Upper lobe of right lung (tissue), 1 donor: ENCODE data around the gene PRCC. TPM values are rescaled to one million over a fixed set of nuclear protein-coding genes. Genes with fewer than 3 reads are reported as not detected.

Experiments
- ATAC-seq: fragments of 200-7000 bp; cut with Tn5 transposase; one replicate; pipeline ENCODE4 v1.9.1; 2020; ENCODE audit warnings: mild to moderate bottlenecking, moderate library complexity
- DNase-seq: peaks from one replicate; pipeline ENCODE4 v3.0.0-alpha.2; 2020
- H3K27ac ChIP-seq: fragments of 200-600 bp; one replicate; pipeline ENCODE4 v1.8.0; 2022
- H3K27me3 ChIP-seq: fragments of 200-600 bp; one replicate; pipeline ENCODE4 v1.8.0; 2022; ENCODE audit warnings: mild to moderate bottlenecking
- H3K36me3 ChIP-seq: fragments of 200-600 bp; one replicate; pipeline ENCODE4 v1.8.0; 2022
- H3K4me1 ChIP-seq: fragments of 200-600 bp; one replicate; pipeline ENCODE4 v1.8.0; 2022
- H3K4me3 ChIP-seq: fragments of 200-600 bp; one replicate; pipeline ENCODE4 v1.8.0; 2022; ENCODE audit warnings: mild to moderate bottlenecking
- H3K9me3 ChIP-seq: fragments of 200-600 bp; one replicate; pipeline ENCODE4 v1.8.0; 2022
- intact Hi-C: fragments of 100-400 bp; cut with DNase I; formaldehyde crosslinking; loops from one replicate; pipeline ENCODE4 v1.11.0; 2022
- total RNA-seq: library from RNA; stranded (reverse); fragmentation: NEBNext Ultra II Directional; extraction: Animal tissue kit (Norgen Biotek cat#: 25700); gene quantifications from one replicate; pipeline ENCODE4 v1.2.1, GENCODE V29; 2021
- TF ChIP-seq, protein P1 (sequence below): fragments of 200-600 bp; IDR thresholded peaks from one replicate; pipeline ENCODE4 v1.8.0; 2022; ENCODE audit warnings: antibody characterized with exemption
- donor health status: DM: no; HTN: yes; CAD: no; lungs with severe emphysema.

Gene PRCC
- total RNA-seq, 1 donor from 2014 or later = 48.5 TPM

DNA sequence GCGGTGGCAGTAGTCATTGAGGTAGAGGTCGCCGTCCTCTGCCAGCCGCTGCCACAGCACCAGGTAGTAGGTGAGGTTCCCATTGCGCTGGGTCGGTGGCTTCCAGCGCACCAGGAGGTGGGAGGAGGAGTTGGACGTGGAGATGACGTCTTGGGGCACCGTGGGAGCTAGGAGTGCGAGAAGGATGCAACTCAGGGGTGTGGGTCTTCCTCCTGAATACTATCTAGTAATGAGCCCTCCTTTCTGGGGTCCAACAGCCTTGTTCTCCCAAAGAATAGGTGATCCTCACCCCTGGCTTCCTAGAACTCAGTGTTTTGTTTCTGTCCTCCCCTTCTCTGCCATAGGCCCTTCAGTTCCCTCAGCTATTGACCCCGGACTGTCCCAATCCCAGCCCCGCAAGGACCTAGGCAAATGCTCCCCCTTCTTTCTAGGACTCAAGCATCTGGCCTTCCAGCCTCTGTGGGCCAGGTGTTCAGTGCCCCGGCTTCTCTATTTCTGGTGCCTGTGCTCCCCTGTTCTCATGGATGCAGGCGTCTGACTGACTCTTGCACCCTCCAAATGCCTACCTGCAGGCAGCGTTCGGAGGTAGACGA, 78.7 kb downstream of the PRCC start:
- Histone ChIP-seq H3K4me3 (no peak overlapping the region), H3K36me3 (no peaks in the 10 kb centered on the region), H3K27ac (no peak overlapping the region), H3K9me3 (no peaks in the 10 kb centered on the region), H3K4me1 (no peaks in the 10 kb centered on the region), H3K27me3 (peaks cover 76% of the 10 kb centered on the region)
- ATAC-seq (no peak), DNase-seq (no peak)
- intact Hi-C loops = no loop called here
- TF ChIP-seq, protein P1, sequence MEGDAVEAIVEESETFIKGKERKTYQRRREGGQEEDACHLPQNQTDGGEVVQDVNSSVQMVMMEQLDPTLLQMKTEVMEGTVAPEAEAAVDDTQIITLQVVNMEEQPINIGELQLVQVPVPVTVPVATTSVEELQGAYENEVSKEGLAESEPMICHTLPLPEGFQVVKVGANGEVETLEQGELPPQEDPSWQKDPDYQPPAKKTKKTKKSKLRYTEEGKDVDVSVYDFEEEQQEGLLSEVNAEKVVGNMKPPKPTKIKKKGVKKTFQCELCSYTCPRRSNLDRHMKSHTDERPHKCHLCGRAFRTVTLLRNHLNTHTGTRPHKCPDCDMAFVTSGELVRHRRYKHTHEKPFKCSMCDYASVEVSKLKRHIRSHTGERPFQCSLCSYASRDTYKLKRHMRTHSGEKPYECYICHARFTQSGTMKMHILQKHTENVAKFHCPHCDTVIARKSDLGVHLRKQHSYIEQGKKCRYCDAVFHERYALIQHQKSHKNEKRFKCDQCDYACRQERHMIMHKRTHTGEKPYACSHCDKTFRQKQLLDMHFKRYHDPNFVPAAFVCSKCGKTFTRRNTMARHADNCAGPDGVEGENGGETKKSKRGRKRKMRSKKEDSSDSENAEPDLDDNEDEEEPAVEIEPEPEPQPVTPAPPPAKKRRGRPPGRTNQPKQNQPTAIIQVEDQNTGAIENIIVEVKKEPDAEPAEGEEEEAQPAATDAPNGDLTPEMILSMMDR = no peak

DNA sequence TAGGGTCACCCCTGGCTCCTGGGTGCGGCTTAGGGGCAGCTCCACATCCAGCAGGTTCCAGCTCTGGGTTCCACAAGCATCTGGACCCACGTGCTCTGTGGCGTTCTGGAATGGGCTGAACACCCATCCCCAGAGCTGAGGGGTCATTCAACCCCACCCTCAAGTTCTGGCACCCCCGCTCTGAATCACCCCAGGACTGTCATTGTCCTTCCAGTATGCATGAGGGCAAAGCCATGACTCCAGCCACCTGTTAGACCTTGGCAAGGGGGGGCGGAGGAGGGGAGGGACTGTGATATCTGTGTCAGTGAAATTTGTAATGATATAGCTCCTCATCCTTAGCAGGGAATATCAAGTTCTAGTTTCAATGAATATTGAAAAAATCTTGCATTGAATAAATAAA, 79.3 kb downstream of the PRCC start:
- no peaks in the 10 kb centered on the region for H3K36me3 ChIP-seq
- TF ChIP-seq, protein P1 = no peak
- peaks cover 71% of the 10 kb centered on the region for H3K27me3 ChIP-seq
- no peaks in the 10 kb centered on the region for H3K4me1 ChIP-seq
- no peak overlapping the region for H3K27ac ChIP-seq
- intact Hi-C loops = no loop called here
- no peaks in the 10 kb centered on the region for H3K9me3 ChIP-seq
- no peak overlapping the region for H3K4me3 ChIP-seq
- no peak for ATAC-seq
- DNase-seq = no peak

DNA sequence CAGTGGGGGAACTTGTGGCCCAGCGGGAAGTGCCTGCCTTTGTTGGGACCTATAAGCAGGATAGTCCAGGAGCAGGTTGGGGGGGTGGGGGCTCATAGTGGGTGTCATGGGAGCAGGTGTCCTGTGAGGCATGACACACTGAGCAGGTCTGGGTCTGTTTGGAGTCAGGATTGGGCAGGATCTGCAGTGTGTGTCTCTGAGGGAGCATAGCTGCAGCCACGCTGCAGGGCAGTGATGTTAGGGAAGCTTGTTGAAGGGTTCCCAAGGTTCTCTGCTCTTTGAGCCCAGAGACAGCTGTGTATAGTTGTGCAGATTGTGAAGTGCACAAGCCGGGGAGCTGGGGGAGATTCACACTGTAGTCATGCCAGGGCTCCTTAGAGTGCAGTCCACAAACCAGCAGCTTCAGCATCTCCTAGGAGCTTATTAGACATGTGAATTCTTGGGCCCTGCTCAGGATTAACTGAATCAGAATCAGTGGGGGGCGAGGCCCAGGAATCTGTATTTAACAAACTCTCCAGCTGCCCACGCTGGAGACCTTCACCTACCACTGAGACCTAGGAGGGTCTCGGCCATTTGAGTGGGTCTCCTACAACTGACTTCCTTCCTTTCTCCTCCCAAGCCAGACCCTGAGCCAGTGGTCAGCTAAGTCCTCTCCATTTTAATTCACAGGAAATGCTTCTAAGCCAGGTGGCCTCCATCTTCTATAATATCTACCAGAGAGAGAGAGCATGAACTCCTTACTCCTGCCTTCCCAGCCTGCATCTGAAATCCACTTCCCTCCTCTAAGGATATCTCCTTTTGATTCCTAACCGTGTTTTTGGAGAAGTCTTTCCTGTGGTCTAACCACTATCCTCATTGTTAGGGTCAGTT, 80.5 kb downstream of the PRCC start:
- Histone ChIP-seq H3K27me3 (peaks cover 72% of the 10 kb centered on the region), H3K4me1 (peaks cover 4% of the 10 kb centered on the region), H3K36me3 (no peaks in the 10 kb centered on the region), H3K27ac (no peak overlapping the region), H3K9me3 (no peaks in the 10 kb centered on the region), H3K4me3 (no peak overlapping the region)
- intact Hi-C loops = no loop called here
- no peak for DNase-seq
- TF ChIP-seq, protein P1 = no peak
- ATAC-seq = no peak

DNA sequence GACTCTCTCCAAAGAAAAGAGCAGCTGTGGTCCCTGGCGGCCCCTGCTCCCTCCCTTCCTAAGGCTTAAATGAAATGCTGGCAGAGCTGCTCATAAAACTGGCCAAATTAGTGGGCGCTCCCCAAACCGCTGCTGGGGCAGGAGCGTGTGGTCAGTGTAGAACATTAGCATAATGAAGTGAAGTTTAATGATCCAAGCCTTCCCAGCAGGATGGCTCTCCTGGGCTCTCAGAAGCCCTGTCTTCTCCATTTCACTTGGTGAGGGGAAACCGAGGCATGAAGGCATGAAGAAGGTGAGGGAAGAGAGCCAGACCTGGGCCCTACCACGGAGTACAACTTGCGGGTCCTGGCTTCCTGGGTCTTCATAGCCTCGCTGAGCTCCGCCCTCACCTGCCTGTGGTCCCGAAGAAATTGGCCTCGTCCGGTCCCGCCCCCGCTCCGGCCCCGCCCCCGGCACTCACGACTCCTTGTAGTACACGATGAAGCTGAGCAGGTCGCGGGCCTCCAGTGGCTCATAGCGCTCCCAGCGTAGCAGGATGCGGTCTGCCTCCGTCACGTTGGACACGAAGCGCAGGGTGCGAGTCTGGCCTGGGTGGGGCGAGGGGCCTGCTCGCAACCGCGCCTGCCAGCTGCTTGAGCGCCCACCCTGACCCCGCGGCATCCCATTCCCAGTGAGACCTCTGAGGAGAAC, 81.3 kb downstream of the PRCC start:
- peak; percentile 81 for DNase-seq
- Histone ChIP-seq H3K4me1 (peaks cover 4% of the 10 kb centered on the region), H3K9me3 (no peaks in the 10 kb centered on the region), H3K4me3 (no peak overlapping the region), H3K27me3 (peaks cover 69% of the 10 kb centered on the region), H3K27ac (no peak overlapping the region), H3K36me3 (no peaks in the 10 kb centered on the region)
- TF ChIP-seq, protein P1 = no peak
- ATAC-seq = peak; percentile 53
- intact Hi-C loops = no loop called here

DNA sequence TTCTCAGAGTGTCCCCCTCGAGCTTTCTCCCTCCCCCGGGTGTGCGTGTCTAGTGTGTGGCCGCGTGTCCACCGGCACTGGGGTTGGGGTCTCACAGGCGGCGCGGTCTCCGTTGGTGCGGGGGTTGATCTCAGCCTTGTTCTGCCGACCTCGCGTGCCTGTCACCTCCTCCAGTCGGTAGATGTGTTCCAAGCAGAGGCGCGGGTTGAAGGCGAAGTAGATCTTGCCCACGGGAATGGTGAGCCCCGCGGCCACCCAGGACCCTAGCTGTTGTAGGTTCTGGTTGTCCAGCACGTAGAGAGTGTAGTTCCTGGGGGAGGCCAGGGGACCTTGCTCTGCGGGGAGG, 81.8 kb downstream of the PRCC start:
- H3K27me3 ChIP-seq = peaks cover 64% of the 10 kb centered on the region

More for the DNA sequence above, 81.8 kb downstream of the PRCC start:
- intact Hi-C loops = no loop called here
- H3K27ac ChIP-seq = no peak overlapping the region
- H3K36me3 ChIP-seq = no peaks in the 10 kb centered on the region
- H3K9me3 ChIP-seq = no peaks in the 10 kb centered on the region
- no peak overlapping the region for H3K4me3 ChIP-seq
- DNase-seq (no peak), ATAC-seq (no peak)
- TF ChIP-seq, protein P1 = no peak
- peaks cover 4% of the 10 kb centered on the region for H3K4me1 ChIP-seq

Other genes with a start within 250 kb of the PRCC start
- 1.3 TPM for gene IQGAP3, start 195.0 kb upstream of the PRCC start, total RNA-seq
- not detected for gene TTC24, start 187.8 kb upstream of the PRCC start, total RNA-seq
- gene NAXE, start 175.8 kb upstream of the PRCC start, total RNA-seq = 69.2 TPM
- 22.4 TPM for gene GPATCH4, start 166.1 kb upstream of the PRCC start, total RNA-seq
- 0.78 TPM for gene HAPLN2, start 148.1 kb upstream of the PRCC start, total RNA-seq
- gene BCAN, start 125.4 kb upstream of the PRCC start, total RNA-seq = not detected
- 54.7 TPM for gene NES, start 90.1 kb upstream of the PRCC start, total RNA-seq
- gene CRABP2, start 62.0 kb upstream of the PRCC start, total RNA-seq = 1.4 TPM
- 42.4 TPM for gene METTL25B, start 39.1 kb upstream of the PRCC start, total RNA-seq
- 28.3 TPM for gene ISG20L2, start 38.8 kb upstream of the PRCC start, total RNA-seq
- gene MRPL24, start 26.4 kb upstream of the PRCC start, total RNA-seq = 41.8 TPM
- 144 TPM for gene HDGF, start 15.9 kb upstream of the PRCC start, total RNA-seq
- 3.8 TPM for gene SH2D2A, start 49.3 kb downstream of the PRCC start, total RNA-seq
- not detected for gene INSRR, start 91.6 kb downstream of the PRCC start, total RNA-seq
- gene NTRK1, start 93.3 kb downstream of the PRCC start, total RNA-seq = 1.2 TPM
- gene PEAR1, start 126.2 kb downstream of the PRCC start, total RNA-seq = 17.9 TPM
- gene LRRC71, start 153.1 kb downstream of the PRCC start, total RNA-seq = 0.26 TPM